HEK293 (cell line): ENCODE data around the gene MYRIP.

Source experiments
- CTCF ChIA-PET: fragments of 350-600 bp; formaldehyde crosslinking; extraction: SDS; loops from one replicate; lab custom pipeline; 2021; ENCODE audit warnings: antibody characterized with exemption; lab: Yijun Ruan, JAX
- POLR2A ChIA-PET: fragments of 300-600 bp; formaldehyde crosslinking; extraction: SDS; loops from one replicate; lab custom pipeline; 2020; ENCODE audit warnings: antibody characterized with exemption, inconsistent platforms; lab: Yijun Ruan, JAX
- H3K27ac ChIP-seq: fragments of 200-500 bp; sonication (Bioruptor generic); 2 replicates; pipeline ENCODE4 v1.5.1; 2014; ENCODE audit warnings: low read depth, low read length, control low read depth, inconsistent platforms; ENCODE audit errors: extremely low read depth
- H3K36me3 ChIP-seq, 2 experiments: fragments of 200-500 bp in 1 of 2; sonication (Bioruptor generic) in 1 of 2; 1 replicate in 1 of 2; 2 replicates in 1 of 2; pipeline ENCODE4 v1.5.1; 2014 to 2017; ENCODE audit warnings: inconsistent platforms in 2 of 2, low read length in 2 of 2; ENCODE audit not compliant: control insufficient read depth in 2 of 2, insufficient read depth in 1 of 2
- H3K4me1 ChIP-seq: fragments of 200-500 bp; sonication (Bioruptor generic); 2 replicates; pipeline ENCODE4 v1.5.1; 2014; ENCODE audit warnings: mild to moderate bottlenecking, low read length, inconsistent platforms; ENCODE audit not compliant: control insufficient read depth, insufficient read depth
- H3K4me3 ChIP-seq: 2 replicates; pipeline ENCODE4 v1.5.1; 2011; ENCODE audit warnings: low read depth, mild to moderate bottlenecking, control low read depth, low read length, moderate library complexity
- H3K9me3 ChIP-seq: fragments of 200-500 bp; sonication (Bioruptor generic); 2 replicates; pipeline ENCODE4 v1.5.1; 2014; ENCODE audit warnings: low read depth, low read length, inconsistent platforms; ENCODE audit not compliant: control insufficient read depth, insufficient read depth
- CTCF ChIP-seq: fragments of 450-650 bp; formaldehyde crosslinking; IDR thresholded peaks from 2 replicates; pipeline ENCODE4 v1.5.1; 2016; ENCODE audit warnings: missing biosample characterization, missing genetic modification characterization
- KLF1 ChIP-seq: fragments of 450-650 bp; formaldehyde crosslinking; IDR thresholded peaks from 2 replicates; pipeline ENCODE4 v1.5.1; 2016; ENCODE audit warnings: missing biosample characterization, missing genetic modification characterization
- PRDM1 ChIP-seq: fragments of 450-650 bp; formaldehyde crosslinking; IDR thresholded peaks from 2 replicates; pipeline ENCODE4; 2016; ENCODE audit warnings: missing biosample characterization, missing genetic modification characterization
- PRDM2 ChIP-seq: fragments of 450-650 bp; formaldehyde crosslinking; IDR thresholded peaks from 2 replicates; pipeline ENCODE4 v1.5.1; 2016; ENCODE audit warnings: missing biosample characterization, missing genetic modification characterization, borderline replicate concordance
- SP7 ChIP-seq: fragments of 450-650 bp; formaldehyde crosslinking; IDR thresholded peaks from 2 replicates; pipeline ENCODE4 v1.5.1; 2016; ENCODE audit warnings: missing biosample characterization, missing genetic modification characterization
- ZNF121 ChIP-seq: fragments of 450-650 bp; formaldehyde crosslinking; IDR thresholded peaks from 2 replicates; pipeline ENCODE4 v1.5.1; 2016; ENCODE audit warnings: missing biosample characterization, missing genetic modification characterization
- ZNF16 ChIP-seq: fragments of 450-650 bp; formaldehyde crosslinking; IDR thresholded peaks from 2 replicates; pipeline ENCODE4 v1.5.1; 2016; ENCODE audit warnings: low read depth, missing biosample characterization, missing genetic modification characterization
- ZNF202 ChIP-seq: fragments of 450-650 bp; formaldehyde crosslinking; IDR thresholded peaks from 2 replicates; pipeline ENCODE4 v1.5.1; 2016; ENCODE audit warnings: missing biosample characterization, missing genetic modification characterization, borderline replicate concordance
- ZNF266 ChIP-seq: fragments of 450-650 bp; formaldehyde crosslinking; IDR thresholded peaks from 2 replicates; pipeline ENCODE4 v1.5.1; 2016; ENCODE audit warnings: missing biosample characterization, missing genetic modification characterization, low read depth
- ZNF280C ChIP-seq: fragments of 450-650 bp; formaldehyde crosslinking; IDR thresholded peaks from 2 replicates; pipeline ENCODE4 v1.5.1; 2016; ENCODE audit warnings: missing biosample characterization, missing genetic modification characterization
- ZNF311 ChIP-seq: fragments of 450-650 bp; formaldehyde crosslinking; IDR thresholded peaks from 2 replicates; pipeline ENCODE4 v1.5.1; 2017; ENCODE audit warnings: missing biosample characterization, missing genetic modification characterization, borderline replicate concordance
- ZNF391 ChIP-seq: fragments of 450-650 bp; formaldehyde crosslinking; IDR thresholded peaks from 2 replicates; pipeline ENCODE4 v1.5.1; 2016; ENCODE audit warnings: low read depth, missing biosample characterization, missing genetic modification characterization, borderline replicate concordance
- ZNF416 ChIP-seq: fragments of 450-650 bp; formaldehyde crosslinking; IDR thresholded peaks from 2 replicates; pipeline ENCODE4 v1.5.1; 2016; ENCODE audit warnings: missing biosample characterization, missing genetic modification characterization
- ZNF621 ChIP-seq: fragments of 450-650 bp; formaldehyde crosslinking; IDR thresholded peaks from 2 replicates; pipeline ENCODE4 v1.5.1; 2017; ENCODE audit warnings: missing biosample characterization, missing genetic modification characterization
- ZNF623 ChIP-seq: fragments of 450-650 bp; formaldehyde crosslinking; IDR thresholded peaks from 2 replicates; pipeline ENCODE4 v1.5.1; 2016; ENCODE audit warnings: missing biosample characterization, missing genetic modification characterization
- ZNF747 ChIP-seq: fragments of 450-650 bp; formaldehyde crosslinking; IDR thresholded peaks from 2 replicates; pipeline ENCODE4 v1.5.1; 2016; ENCODE audit warnings: missing biosample characterization, missing genetic modification characterization
- ZNF776 ChIP-seq: fragments of 450-650 bp; formaldehyde crosslinking; IDR thresholded peaks from 2 replicates; pipeline ENCODE4 v1.5.0; 2017; ENCODE audit warnings: missing biosample characterization, missing genetic modification characterization, borderline replicate concordance
- ZNF791 ChIP-seq: fragments of 450-650 bp; formaldehyde crosslinking; IDR thresholded peaks from 2 replicates; pipeline ENCODE4 v1.5.1; 2016; ENCODE audit warnings: missing biosample characterization, missing genetic modification characterization
- ZSCAN16 ChIP-seq: fragments of 450-650 bp; formaldehyde crosslinking; IDR thresholded peaks from 2 replicates; pipeline ENCODE4 v1.5.1; 2016; ENCODE audit warnings: missing biosample characterization, missing genetic modification characterization

The MYRIP gene

GRCh38 chr3:39805650-39806049, 3.8 kb upstream of the MYRIP start:
- H3K9me3 ChIP-seq, result no peaks in the 10 kb centered on the region
- H3K36me3 ChIP-seq, result no peaks in the 10 kb centered on the region
- ChIA-PET CTCF (interaction anchor here (0.6 kb wide), 1 partner anchor 375 kb away, joined by 3 read pairs; no protein-coding TSS in a partner anchor), POLR2A (no interaction called here)
- no peaks in the 10 kb centered on the region for H3K4me1 ChIP-seq
- TF ChIP-seq ZNF266 (tag by site-specific recombination) (no peak), KLF1 (tag by site-specific recombination) (no peak), PRDM1 (no peak), PRDM2 (no peak), ZNF621 (no peak), ZNF416 (tag by site-specific recombination) (no peak), ZNF391 (tag by site-specific recombination) (no peak), ZNF791 (no peak), ZSCAN16 (tag by site-specific recombination) (no peak), CTCF (tag by site-specific recombination) (no peak), ZNF747 (tag by site-specific recombination) (no peak), ZNF16 (tag by site-specific recombination) (no peak), ZNF776 (no peak), ZNF311 (tag by site-specific recombination) (no peak), SP7 (tag by site-specific recombination) (no peak), ZNF623 (tag by site-specific recombination) (no peak), ZNF280C (no peak), ZNF121 (tag by site-specific recombination) (no peak), ZNF202 (no peak)
- H3K4me3 ChIP-seq, result no peak overlapping the region
- no peak overlapping the region for H3K27ac ChIP-seq
